Common myeloid progenitor, CD34-positive (primary cell): ENCODE data around the gene CCDC201.

ENCODE experiments used
- CTCF ChIA-PET: fragments of 350-600 bp; sonication (Branson Sonifier 250); formaldehyde crosslinking; loops from one replicate; lab custom pipeline; 2021; ENCODE audit warnings: antibody characterized with exemption; lab: Charles Lee
- POLR2A ChIA-PET: fragments of 350-600 bp; sonication (Branson Sonifier 250); formaldehyde crosslinking; loops from one replicate; lab custom pipeline; 2021; ENCODE audit warnings: antibody characterized with exemption; lab: Charles Lee
- DNase-seq, 3 donors: peaks; one replicate each; pipeline versions ENCODE4 v3.0.0 to v3.0.0-alpha.2; 2013
- H3K27ac ChIP-seq, 2 experiments: 1 replicate in 1 of 2; 2 replicates in 1 of 2; pipeline ENCODE4 v1.7.0; 2013; ENCODE audit warnings: inconsistent platforms in 2 of 2, low read length in 2 of 2, mild to moderate bottlenecking in 2 of 2, low read depth in 1 of 2, moderate library complexity in 1 of 2; ENCODE audit not compliant: severe bottlenecking in 2 of 2, insufficient read depth in 1 of 2, poor library complexity in 1 of 2
- H3K27me3 ChIP-seq, 5 experiments: replicated peaks in 2 of 5; 1 replicate in 3 of 5; 2 replicates in 2 of 5; pipeline versions ENCODE4 v1.6.1 to v1.7.0; 2013; ENCODE audit warnings: low read length in 4 of 5, mild to moderate bottlenecking in 2 of 5, moderate library complexity in 2 of 5, inconsistent platforms in 1 of 5; ENCODE audit not compliant: insufficient read depth in 5 of 5, control insufficient read depth in 4 of 5
- H3K36me3 ChIP-seq, 4 experiments: 1 replicate in 2 of 4; 2 replicates in 2 of 4; pipeline versions ENCODE4 v1.6.1 to v1.7.0; 2013; ENCODE audit warnings: low read length in 3 of 4, control low read depth in 1 of 4, mild to moderate bottlenecking in 1 of 4; ENCODE audit not compliant: control insufficient read depth in 4 of 4, insufficient read depth in 4 of 4
- H3K4me1 ChIP-seq, 4 experiments: 1 replicate in 3 of 4; 2 replicates in 1 of 4; pipeline versions ENCODE4 v1.6.1 to v1.7.1; 2013; ENCODE audit warnings: low read length in 3 of 4, mild to moderate bottlenecking in 3 of 4, control low read depth in 1 of 4, inconsistent platforms in 1 of 4, moderate library complexity in 1 of 4; ENCODE audit not compliant: control insufficient read depth in 4 of 4, insufficient read depth in 4 of 4; ENCODE audit errors: control extremely low read depth in 1 of 4
- H3K4me3 ChIP-seq, 7 experiments: 1 replicate in 4 of 7; 2 replicates in 3 of 7; pipeline versions ENCODE4 v1.5.1 to v1.7.0; 2013; ENCODE audit warnings: mild to moderate bottlenecking in 7 of 7, low read length in 6 of 7, moderate library complexity in 6 of 7, inconsistent platforms in 2 of 7, low read depth in 2 of 7, control low read depth in 1 of 7; ENCODE audit not compliant: insufficient read depth in 4 of 7, control insufficient read depth in 1 of 7; ENCODE audit errors: extremely low read depth in 1 of 7
- H3K9me3 ChIP-seq, 5 experiments: 1 replicate in 4 of 5; 2 replicates in 1 of 5; pipeline versions ENCODE4 v1.6.1 to v1.7.1; 2013; ENCODE audit warnings: low read length in 4 of 5, mild to moderate bottlenecking in 2 of 5, inconsistent platforms in 1 of 5, low read depth in 1 of 5, moderate library complexity in 1 of 5; ENCODE audit not compliant: control insufficient read depth in 4 of 5, insufficient read depth in 2 of 5; ENCODE audit errors: control extremely low read depth in 1 of 5
- WGBS: methylation state at CpG from one replicate; pipeline ENCODE4 v1.1.5; 2013; ENCODE audit not compliant: insufficient coverage; 5-methylcytosine and 5-hydroxymethylcytosine counted together

CCDC201 gene

GRCh38 chr7:45885264-45885882, 12.5 kb upstream of the CCDC201 start:
- WGBS: 96% methylated on average over 7 of the region's 7 CpGs
- Histone ChIP-seq H3K9me3 (peaks cover 0 to 1% (median 0%) of the 10 kb centered on the region in 5 experiments), H3K36me3 (no peaks in the 10 kb centered on the region), H3K4me1 (peaks cover 0 to 11% (median 5%) of the 10 kb centered on the region in 4 experiments), H3K27ac (no peak overlapping the region), H3K27me3 (peaks cover 23 to 72% (median 28%) of the 10 kb centered on the region in 5 experiments), H3K4me3 (no peak overlapping the region)
- ChIA-PET POLR2A (no interaction called here), CTCF (no interaction called here)
- DNase-seq: no peak

- Histone ChIP-seq H3K4me3 (no peak overlapping the region), H3K36me3 (no peaks in the 10 kb centered on the region), H3K4me1 (peaks cover 0 to 11% (median 4%) of the 10 kb centered on the region in 4 experiments), H3K9me3 (peaks cover 0 to 2% (median 0%) of the 10 kb centered on the region in 5 experiments), H3K27ac (no peak overlapping the region), H3K27me3 (peaks cover 15 to 59% (median 16%) of the 10 kb centered on the region in 5 experiments)
- no peak for DNase-seq
- WGBS: 88% methylated on average over 4 of the region's 4 CpGs
- CTCF ChIA-PET: interaction anchor here (1.1 to 1.5 kb wide), 2 partner anchors 25 to 221 kb away, joined by 3 read pairs; no protein-coding TSS in a partner anchor
- POLR2A ChIA-PET: no interaction called here
Observed at GRCh38 chr7:45884136-45884535, 11.3 kb upstream of the CCDC201 start.

GRCh38 chr7:45882465-45882810, 9.6 kb upstream of the CCDC201 start:
- DNase-seq: no peak
- peaks cover 0 to 12% (median 4%) of the 10 kb centered on the region in 5 experiments for H3K9me3 ChIP-seq
- H3K27ac ChIP-seq: no peak overlapping the region
- H3K4me3 ChIP-seq: no peak overlapping the region
- POLR2A ChIA-PET: no interaction called here
- no peaks in the 10 kb centered on the region for H3K36me3 ChIP-seq
- CTCF ChIA-PET: interaction anchor here (1.5 kb wide), 2 partner anchors 17 to 26 kb away, joined by 3 read pairs; no protein-coding TSS in a partner anchor
- 75% methylated on average over 5 of the region's 5 CpGs for WGBS
- H3K27me3 ChIP-seq: peaks cover 5 to 42% (median 14%) of the 10 kb centered on the region in 5 experiments
- no peaks in the 10 kb centered on the region for H3K4me1 ChIP-seq

DNA sequence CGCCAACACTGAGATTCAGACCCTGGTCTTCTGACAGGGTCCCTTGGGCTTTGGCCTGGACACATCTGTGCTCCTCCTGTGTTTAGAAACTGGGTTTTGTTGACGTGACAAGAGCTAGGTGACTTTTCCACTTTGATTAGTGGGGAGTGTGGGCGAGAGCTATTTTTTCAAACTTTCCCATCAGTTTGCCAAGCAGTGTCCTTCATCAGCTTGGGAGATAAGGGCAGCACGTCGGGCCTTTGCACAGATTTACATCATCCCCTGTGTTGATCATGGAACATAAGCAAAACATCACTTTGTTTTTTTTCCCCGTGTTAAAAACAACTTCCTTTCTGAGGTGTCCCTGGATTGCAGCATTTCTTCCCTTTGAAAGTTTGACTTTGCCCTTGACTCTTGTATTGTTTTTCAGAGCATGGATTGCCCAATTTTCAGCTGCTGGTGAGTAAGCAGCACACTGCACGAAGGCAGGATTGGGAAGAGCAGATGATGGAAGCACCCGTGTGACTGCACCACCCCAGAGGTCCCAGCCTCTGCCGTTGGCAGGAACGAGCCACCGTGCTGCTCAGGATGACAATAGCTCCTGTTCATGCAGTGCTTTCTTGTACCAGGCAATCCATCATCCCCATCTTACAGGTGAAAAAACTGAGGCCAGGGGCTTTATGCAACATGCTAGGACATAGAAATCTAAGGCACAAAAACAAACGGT, 9.0 kb upstream of the CCDC201 start:
- H3K27me3 ChIP-seq: peaks cover under 1 to 37% (median 9%) of the 10 kb centered on the region in 5 experiments
- ChIA-PET POLR2A (no interaction called here), CTCF (interaction anchor here (1.5 kb wide), 1 partner anchor 17 kb away, joined by 3 read pairs; no protein-coding TSS in a partner anchor)
- DNase-seq: no peak
- no peaks in the 10 kb centered on the region for H3K4me1 ChIP-seq
- WGBS: 91% methylated on average over 10 of the region's 12 CpGs
- H3K4me3 ChIP-seq: no peak overlapping the region
- no peak overlapping the region for H3K27ac ChIP-seq
- peaks cover 0 to 14% (median 4%) of the 10 kb centered on the region in 5 experiments for H3K9me3 ChIP-seq
- no peaks in the 10 kb centered on the region for H3K36me3 ChIP-seq

DNA sequence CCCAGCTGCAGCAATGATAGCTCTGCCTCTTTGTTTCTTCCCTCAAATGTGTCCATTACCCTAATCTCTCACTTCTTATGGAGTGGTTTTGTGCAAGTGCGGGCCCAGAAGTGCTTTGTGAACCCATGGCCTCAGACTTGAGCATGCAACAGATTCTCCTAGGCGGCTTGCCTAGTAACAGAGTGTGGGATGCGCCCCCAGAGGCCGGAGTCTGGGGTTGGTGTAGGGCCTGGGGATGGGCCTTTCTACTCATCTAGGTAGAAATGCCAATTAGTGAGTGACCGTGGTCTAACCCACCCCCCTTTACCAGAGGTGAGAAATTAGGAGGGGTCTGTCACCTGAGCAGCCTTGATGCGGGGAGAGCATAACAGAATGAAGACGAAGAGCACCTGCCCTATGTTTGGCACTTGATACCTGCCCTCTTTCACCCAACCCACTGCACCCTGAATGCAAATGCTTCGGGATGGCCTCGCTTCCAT, 8.4 kb upstream of the CCDC201 start:
- Histone ChIP-seq H3K9me3 (peaks cover 0 to 14% (median 4%) of the 10 kb centered on the region in 5 experiments), H3K4me1 (no peaks in the 10 kb centered on the region), H3K27me3 (peaks cover 0 to 31% (median 6%) of the 10 kb centered on the region in 5 experiments), H3K27ac (no peak overlapping the region), H3K36me3 (no peaks in the 10 kb centered on the region), H3K4me3 (no peak overlapping the region)
- ChIA-PET POLR2A (no interaction called here), CTCF (no interaction called here)
- WGBS: 97% methylated on average over 9 of the region's 9 CpGs
- DNase-seq: no peak

- Histone ChIP-seq H3K4me3 (no peak overlapping the region), H3K9me3 (peaks cover 0 to 14% (median 4%) of the 10 kb centered on the region in 5 experiments), H3K4me1 (no peaks in the 10 kb centered on the region), H3K36me3 (no peaks in the 10 kb centered on the region), H3K27ac (no peak overlapping the region), H3K27me3 (peaks cover 0 to 25% (median 5%) of the 10 kb centered on the region in 5 experiments)
- CTCF ChIA-PET: no interaction called here
- WGBS: 94% methylated on average over 7 of the region's 7 CpGs
- no peak for DNase-seq
- POLR2A ChIA-PET: no interaction called here
Observed at GRCh38 chr7:45880433-45880860, 7.6 kb upstream of the CCDC201 start.
